GM12864 (cell line): ENCODE measurements around the gene TMEM267.
"Not testable (repeated sequence)": the region's sequence is repeated elsewhere in the genome, so short reads cannot be mapped to it uniquely, and the experiment has no call there.

Experiments used
- DNase-seq: peaks from one replicate; pipeline ENCODE4 v3.0.0-alpha.2; 2011; ENCODE audit warnings: low read depth
- H3K4me3 ChIP-seq: 2 replicates; pipeline ENCODE4 v1.5.1; 2011; ENCODE audit warnings: mild to moderate bottlenecking, low read depth, low read length, control low read depth
- CTCF ChIP-seq: IDR thresholded peaks from 2 replicates; pipeline ENCODE4 v1.5.1; 2011; ENCODE audit warnings: low read depth, mild to moderate bottlenecking, moderate library complexity, low read length, control low read depth, inconsistent platforms; ENCODE audit errors: missing control alignments

The TMEM267 gene

GRCh38 chr5:43484106-43484849 is 613 bp upstream of the TMEM267 start:
- peak; percentile 73 for TF ChIP-seq CTCF
- H3K4me3 ChIP-seq, result peak overlapping the region; percentile 79
- peak; percentile 61 for DNase-seq

GRCh38 chr5:43482490-43483297 is 971 bp downstream of the TMEM267 start:
- peak overlapping the region; percentile 79 for H3K4me3 ChIP-seq
- no peak for TF ChIP-seq CTCF
- DNase-seq, result no peak

- no peak for TF ChIP-seq CTCF
- no peak overlapping the region for H3K4me3 ChIP-seq
- DNase-seq, result no peak
Observed at GRCh38 chr5:43469671-43470391, 13.8 kb downstream of the TMEM267 start.

- H3K4me3 ChIP-seq, result no peak overlapping the region
- TF ChIP-seq CTCF, result no peak
- no peak for DNase-seq
Observed at GRCh38 chr5:43467100-43467499, 16.6 kb downstream of the TMEM267 start.

GRCh38 chr5:43465455-43465854 is 18.2 kb downstream of the TMEM267 start:
- H3K4me3 ChIP-seq, DNase-seq: not testable (repeated sequence)

- TF ChIP-seq CTCF, result no peak
- no peak for DNase-seq
- H3K4me3 ChIP-seq, result no peak overlapping the region
Observed at GRCh38 chr5:43461066-43461465, 22.6 kb downstream of the TMEM267 start.

- TF ChIP-seq CTCF, result no peak
- DNase-seq, result no peak
- H3K4me3 ChIP-seq, result no peak overlapping the region
Observed at GRCh38 chr5:43456556-43456955, 27.1 kb downstream of the TMEM267 start.

- not testable (repeated sequence) for H3K4me3 ChIP-seq, DNase-seq
Observed at GRCh38 chr5:43441575-43441974, 42.1 kb downstream of the TMEM267 start.
